Measurements from ENCODE around the gene RAB33B.
"Not testable (repeated sequence)": the region's sequence is repeated elsewhere in the genome, so short reads cannot be mapped to it uniquely, and the experiment has no call there.

The RAB33B gene
- 37.3 to 62.7 reads per million in 2 donors for total RNA-seq

DNA sequence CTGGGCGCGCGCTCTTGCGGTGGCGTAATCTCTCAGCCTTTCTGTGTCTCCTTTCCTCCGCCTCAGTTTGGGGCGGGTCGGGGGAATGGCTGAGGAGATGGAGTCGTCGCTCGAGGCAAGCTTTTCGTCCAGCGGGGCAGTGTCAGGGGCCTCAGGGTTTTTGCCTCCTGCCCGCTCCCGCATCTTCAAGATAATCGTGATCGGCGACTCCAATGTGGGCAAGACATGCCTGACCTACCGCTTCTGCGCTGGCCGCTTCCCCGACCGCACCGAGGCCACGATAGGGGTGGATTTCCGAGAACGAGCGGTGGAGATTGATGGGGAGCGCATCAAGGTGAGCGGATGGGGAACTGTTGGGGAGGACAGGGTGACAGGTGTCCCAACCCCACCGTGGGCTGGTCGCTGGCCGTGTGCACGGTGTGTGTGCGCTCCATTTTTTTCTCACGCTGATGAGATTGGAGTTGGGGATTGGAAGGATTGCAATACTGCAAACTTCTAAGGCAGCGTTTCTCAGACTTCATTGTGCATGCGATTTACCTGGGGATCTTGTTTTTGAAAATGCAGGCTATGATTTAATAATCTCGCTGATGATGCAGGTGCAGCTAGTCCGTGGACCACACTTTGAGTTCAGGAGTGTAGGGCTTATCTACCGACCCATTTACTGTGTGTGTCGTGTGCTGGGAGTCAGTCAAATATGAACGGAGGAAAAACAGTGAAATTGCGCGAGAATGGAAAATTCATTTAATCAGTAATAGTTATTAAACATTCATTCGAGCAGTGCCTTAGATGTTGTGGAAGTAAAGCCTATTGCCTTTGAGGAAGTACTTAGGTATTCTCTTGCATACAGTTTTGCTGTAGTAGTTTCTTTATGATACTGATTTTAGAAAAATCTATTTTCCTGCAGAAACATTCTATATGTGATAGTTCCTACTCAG is at the start of gene RAB33B:
RAB33B (plus strand) TSS at position 11 of the 935 bp plus-strand sequence; CDS start at position 86, 75 bp downstream.
- DNase-seq, result no peak

DNA sequence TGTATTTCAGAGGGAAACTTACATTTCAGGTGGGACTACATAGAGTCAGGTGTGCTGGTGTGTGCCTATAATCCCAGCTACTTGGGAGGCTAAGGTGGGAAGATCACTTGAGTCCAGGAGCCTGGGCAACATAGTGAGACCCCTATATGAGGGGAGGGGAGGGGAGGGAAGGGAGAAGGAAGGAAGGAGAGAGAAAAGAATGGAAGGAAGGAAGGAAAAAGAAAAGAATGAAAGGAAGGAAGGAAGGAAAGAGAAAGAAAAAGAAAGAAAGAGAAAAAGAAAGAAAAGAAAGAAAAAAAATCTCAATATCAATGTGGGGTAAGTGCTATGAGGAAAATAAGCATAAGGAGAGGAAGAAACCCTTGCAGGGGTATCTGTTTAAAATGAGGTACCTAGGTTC is 43.6 kb upstream of the RAB33B start:
- no peak for DNase-seq

DNA sequence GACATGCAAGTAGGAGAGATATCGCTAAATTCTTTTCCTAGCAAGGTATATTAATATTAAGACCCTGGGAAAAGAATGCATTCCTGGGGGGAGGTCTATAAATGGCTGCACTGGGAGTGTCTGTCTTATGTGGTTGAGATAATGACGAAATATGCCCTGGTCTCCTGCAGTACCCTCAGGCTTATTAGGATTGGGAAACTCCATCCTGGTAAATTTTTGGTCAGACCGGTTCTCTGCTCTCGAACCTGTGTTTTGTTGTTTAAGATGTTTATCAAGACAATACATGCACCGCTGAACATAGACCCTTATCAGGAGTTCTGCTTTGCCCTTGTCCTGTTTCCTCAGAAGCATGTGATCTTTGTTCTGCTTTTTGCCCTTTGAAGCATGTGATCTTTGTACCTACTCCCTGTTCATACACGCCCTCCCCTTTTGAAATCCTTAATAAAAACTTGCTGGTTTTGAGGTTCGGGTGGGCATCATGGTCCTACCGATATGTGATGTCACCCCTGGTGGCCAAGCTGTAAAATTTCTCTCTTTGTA is 39.2 kb upstream of the RAB33B start:
- not testable (repeated sequence) for DNase-seq

DNA sequence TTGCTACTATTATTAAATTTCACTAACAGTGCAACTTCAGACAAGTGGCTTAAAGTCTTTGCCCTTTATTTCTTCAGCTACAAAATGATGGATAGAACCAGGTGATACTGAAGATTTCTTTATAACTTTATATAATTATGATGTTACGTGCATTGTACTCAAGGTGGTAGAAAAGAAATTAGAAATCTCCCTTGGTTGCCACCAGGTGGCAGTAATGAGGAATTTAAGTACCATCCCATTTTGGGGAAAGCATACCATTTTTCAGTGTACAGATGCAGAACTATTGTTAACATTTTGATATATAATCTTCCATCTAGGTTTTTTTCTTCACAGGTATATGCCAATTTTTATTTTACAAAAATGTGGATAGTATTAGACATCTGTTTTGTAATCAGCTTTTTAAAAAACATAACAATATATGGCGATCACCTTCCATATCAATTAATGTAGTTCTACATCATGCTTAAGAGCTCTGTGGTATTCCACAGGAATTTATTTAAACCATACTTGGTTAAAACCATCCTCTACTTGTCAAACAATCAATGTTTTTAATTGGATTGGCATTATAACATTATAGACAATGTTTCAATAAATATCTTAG is 37.7 kb upstream of the RAB33B start:
- DNase-seq, result no peak

DNA sequence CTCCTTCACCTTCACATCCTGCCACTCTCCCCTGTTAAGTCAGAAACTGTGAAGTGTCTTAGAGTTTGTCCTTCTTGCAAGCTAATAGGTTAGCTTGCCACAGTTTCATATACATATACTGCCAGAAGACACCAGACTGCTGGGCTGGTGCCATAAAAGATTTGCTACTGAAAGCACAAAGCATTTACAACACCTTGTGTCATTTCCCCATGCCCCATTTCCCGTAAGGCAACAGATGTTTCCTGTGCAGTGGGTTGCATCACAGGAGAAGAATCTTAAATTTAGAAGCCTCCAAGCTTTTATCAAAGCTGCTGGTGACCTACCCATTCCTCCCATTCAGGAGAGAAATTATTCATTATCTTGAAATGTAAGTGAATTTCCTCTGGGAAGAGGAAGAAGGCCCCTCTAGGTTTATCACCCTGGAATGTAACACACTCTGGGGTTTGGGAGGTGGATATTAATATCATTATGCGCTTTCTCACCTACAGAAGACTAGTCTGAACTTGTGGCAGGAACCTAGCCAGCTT is 34.5 kb upstream of the RAB33B start:
- no peak for DNase-seq

DNA sequence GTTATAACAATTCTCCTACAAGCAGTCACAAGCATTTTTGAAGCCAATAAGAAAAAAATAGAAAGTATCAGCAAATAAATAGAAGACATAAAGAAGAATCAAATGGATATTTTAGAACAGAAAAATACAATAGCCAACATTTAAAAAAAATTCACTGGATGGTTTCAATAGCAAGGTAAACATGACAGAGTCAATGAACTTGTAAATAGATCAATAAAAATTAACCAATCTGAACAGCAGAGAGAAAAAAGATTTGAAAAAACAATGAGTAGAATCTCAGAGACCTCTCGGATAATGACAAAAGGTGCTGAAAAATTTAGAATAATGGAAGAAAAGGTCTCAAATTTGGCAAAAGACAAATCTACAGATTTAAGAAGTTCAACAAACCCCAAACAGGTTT is 33.3 kb upstream of the RAB33B start:
- no peak for DNase-seq

DNA sequence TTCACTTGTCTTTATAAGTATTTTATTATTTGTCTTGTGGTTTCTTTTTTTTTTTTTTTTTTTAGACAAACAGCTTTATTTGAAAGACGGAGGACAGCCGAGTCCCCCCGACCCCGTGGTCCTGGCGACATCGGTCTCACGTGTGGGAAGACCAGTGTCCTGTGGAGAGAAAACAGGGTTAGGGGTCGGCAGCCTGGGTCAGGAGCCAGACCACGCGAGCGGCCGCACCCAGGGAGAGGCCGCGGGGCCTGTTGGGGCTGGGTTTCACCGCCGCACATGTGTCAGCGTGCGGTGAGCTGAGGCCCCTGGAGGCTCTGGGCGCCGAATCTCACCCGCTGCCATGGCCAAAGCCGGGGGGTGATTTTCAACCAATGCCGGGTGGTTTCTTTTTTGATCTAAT is 17.8 kb upstream of the RAB33B start:
- DNase-seq, result no peak

DNA sequence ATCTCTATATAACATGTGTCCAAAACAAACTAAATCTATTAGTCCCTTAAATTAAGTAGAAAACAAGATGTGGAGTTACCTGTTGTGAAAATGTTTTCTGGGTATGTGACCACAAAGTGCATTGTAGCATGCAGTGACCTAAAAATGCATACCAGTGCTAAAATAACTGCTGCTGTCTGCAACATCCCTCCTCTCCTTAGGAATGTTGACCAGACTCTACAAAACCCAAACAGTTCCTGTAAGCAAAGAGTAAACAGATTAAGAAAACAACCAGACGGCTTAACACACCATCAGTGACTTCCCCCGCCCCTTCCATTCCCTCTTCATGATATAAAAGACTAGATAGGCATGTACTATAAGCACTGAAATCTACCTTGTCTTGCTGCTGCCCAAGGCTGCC is 15.8 kb upstream of the RAB33B start:
- DNase-seq, result no peak

DNA sequence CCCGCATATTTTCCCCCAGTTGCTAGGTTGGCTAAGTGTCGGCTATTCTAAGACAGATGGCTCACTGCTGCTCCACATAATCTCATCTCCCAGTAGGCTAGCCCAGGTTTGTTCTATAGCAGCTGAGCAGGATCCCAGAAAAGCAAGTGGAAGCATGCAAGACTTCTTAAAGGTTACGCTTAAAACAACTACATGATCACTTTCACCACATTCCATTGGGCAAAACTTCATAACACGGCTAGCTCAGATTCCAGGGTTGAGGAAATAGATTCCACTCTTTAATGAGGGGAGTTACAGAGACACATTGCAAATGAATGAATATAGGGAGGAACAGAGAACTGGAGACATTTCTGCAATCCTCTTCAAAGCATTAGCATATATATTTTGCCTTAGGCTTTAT is 12.9 kb upstream of the RAB33B start:
- no peak for DNase-seq

DNA sequence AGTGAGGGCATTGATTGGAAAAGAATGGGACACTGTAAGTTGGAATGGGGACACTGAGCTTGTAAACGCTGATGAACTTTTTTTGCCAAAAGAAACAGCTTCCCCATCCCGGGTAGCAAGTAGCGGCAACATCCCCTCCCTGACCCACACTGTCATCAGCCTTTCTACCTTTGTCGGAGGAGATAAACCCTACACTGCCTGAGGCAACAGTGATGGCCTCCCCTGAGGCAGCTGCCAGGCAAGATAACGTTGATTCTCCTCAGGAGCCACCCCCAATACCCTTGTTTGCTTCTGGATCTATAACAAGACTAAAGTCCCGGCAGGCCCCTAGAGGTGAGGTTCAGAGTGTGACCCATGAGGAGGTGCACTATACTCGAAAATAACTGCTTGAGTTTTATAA is 10.3 kb upstream of the RAB33B start:
- no peak for DNase-seq

DNA sequence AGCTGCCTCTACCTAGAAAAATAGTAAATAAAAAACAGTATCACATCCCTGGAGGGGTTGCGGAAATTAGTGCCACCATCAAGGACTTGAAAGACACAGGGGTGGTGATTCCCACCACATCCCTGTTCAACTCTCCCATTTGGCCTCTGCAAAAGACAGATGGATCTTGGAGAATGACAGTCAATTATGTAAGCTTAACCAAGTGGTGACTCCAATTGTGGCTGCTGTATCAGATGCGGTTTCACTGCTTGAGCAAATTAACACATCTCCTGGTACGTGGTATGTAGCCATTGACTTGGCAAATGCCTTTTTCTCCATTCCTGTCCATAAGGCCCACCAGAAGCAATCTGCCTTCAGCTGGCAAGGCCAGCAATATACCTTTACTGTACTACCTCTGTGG is 9.0 kb upstream of the RAB33B start:
- not testable (repeated sequence) for DNase-seq

DNA sequence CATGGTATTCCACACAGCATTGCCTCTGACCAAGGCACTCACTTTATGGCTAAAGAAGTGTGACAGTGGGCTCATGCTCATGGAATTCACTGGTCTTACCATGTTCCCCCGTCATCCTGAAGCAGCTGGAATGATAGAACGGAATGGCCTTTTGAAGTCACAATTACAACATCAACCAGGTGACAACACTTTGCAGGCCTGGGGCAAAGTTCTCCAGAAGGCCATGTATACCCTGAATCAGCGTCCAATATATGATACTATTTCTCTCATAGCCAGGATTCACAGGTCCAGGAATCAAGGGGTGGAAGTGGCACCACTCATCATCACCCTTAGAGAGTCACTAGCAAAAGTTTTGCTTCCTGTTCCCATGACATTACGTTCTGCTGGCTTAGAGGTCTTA is 6.8 kb upstream of the RAB33B start:
- DNase-seq, result not testable (repeated sequence)

DNA sequence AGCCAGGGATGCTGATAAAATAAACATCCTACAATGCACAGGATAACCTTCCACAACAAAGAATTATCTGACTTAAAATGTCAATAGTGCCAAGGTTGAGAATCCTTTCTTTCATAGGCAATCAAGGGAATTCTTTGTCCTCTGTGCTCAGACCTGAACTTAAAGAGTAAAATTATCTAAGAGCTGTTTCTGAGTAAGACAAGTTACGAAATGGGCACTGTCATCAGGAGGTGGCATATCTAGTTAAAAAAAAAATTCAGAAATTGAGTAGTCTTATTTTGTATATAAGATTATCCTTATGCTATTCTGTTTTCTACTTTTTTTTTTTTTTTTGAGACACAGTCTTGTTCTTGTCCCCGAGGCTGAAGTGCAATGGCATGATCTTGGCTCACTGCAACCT is 3.3 kb upstream of the RAB33B start:
- DNase-seq, result no peak

DNA sequence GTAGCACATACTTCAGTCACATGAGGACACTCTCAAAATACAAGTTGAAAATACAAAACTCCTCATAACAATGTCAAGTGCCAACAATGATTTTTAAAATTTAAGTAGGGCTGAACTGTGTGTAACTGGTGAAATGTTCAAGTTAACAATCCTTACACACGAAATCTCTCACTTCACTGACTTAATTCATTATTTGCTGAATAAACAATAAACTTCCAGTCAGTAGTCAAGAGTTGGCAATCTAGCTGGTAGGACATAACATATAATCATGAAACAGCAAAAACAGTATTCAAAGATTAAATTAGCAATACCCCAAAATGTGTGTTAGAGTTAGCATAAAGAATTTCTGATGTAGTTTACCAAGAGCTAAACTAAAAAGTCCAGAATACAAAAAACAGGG is 1.9 kb upstream of the RAB33B start:
- no peak for DNase-seq

DNA sequence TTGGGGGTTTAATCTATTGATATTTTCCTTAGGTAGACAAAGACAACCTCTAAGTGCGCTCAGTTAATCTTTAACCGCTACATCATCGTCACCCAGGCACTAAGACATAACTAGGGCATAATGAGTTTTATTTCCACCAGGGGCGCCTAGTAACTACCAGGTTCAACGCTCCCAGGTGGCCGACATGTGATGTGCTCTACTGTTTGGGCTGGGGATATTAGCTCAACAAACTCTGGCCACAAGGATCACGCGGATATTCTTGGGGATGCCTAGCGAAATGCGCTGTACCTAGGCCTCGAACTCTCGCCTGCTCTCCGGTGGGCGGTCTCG is 915 bp upstream of the RAB33B start:
- peak; percentile 56 for DNase-seq

DNA sequence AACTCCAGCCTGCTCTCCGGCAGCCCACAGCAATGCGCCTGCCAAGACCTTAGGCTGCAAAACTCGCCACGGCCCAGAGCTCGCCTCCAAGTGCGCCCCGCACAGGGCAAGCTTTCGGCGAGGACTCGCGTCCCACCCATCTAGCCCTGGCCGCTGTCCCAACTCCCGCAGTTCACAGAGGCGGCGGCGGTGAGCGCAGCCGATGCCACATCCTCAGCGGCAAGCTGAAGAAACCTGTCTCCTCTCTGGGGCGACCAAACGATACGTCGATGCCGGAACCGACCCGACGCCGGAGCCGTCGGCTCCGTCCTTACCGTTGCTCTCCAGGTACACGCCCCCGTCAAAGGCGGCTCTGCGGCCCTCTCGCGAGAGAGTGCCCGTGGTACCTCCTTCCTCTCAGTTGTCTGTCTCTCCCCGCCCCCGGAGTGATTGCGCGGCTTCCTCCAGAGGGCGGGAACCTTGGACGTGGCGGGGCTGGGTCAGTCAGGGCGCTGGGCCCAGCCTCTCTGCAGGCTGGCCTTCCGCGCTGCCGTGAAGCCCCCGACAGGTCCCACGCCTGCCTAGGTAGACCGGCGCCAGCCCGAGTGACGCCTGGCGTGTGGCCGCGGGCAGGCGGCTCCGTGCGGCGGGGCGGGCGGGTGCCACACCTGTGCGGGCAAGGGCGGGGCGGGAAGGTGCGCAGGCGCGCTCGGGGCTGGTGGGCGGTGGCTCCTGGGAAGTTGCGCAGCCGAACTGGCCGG is 380 bp upstream of the RAB33B start:
- peak; percentile 92 for DNase-seq

DNA sequence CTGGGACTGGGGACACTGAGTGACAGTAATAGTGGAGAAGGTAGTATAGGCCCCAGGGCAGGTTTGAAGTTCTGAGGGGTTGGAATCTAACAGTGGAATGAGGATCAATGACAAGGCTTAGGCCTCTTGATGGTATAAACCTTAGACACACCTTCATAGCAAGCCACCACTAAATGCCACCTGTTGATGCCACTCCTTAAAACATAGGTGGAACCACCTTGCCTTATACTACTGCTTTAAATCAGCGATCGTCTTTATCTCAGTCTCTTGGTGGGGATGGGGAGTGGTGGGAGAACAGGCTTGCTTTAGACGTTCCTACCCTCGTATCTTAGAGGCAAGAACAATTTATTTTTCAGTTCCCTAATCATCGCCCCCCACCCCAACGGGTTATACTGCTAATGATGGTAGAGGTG is 1.2 kb downstream of the RAB33B start:
- DNase-seq, result no peak

DNA sequence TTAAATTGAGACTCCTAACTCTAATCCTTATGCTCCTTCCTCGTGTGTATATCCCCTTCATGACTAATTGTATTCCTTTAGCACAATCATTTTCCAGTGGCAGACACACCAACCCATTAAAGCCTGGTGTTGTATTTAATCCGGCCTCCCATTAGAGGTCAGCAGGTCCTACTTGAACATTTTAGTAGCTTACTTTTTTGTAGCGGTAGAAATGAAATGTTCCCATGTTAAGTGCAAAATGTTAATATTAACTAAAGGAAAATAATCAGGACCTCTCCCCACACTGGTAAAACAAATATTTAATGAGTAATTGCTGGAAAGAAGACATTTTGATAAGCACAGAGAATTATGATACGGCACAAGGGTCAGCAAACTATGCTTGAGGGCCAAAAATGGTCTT is 3.4 kb downstream of the RAB33B start:
- DNase-seq, result no peak

DNA sequence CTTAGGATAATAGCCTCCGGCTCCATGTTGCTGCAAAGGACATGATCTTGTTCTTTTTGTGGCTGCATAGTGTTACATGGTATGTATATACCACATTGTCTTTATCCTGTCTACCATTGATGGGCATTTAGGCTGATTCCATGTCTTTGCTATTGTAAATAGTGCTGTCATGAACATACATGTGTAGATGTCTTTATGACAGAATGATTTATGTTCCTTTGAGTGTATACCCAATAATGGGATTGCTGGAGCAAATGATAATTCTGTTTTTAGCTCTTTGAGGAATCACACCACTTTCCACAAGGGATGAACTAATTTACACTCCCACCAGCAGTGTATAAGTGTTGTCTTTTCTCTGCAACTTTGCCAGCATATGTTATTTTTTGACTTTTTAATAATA is 4.6 kb downstream of the RAB33B start:
- no peak for DNase-seq

DNA sequence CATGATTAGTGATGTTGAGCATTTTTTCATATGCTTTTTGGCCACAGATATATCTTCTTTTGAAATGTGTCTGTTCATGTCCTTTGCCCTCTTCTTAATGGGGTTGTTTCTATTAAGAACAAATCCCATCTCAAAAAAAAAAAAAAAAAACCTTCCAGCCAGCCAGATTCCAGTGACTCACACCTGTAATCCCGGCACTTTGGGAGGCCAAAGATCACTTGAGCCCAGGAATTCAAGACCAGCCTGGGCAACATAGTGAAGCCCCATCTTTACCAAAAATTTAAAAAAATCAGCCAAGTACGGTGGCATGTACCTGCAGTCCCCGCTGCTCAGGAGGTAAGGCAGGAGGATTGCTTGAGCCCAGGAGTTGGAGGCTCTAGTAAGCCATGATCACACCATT is 5.1 kb downstream of the RAB33B start:
- no peak for DNase-seq

DNA sequence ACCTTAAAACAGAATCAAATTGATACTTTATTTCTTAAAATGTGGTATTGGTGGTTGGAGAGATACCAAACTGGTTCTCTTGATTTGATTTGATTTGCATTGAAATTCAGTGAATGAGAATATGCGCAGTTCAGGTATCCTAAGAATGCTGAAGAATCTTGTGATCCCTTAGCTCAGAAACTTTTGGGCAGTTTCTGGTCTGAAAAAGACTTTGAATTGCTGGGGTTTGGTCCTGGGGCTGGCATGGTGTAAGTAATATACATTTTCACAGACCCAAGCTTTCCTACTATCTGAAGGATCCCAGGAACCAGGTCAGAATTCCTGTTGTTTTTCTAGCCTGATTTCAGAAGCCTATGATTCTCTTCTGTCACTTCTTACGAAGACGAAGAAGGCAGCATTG is 6.6 kb downstream of the RAB33B start:
- no peak for DNase-seq

DNA sequence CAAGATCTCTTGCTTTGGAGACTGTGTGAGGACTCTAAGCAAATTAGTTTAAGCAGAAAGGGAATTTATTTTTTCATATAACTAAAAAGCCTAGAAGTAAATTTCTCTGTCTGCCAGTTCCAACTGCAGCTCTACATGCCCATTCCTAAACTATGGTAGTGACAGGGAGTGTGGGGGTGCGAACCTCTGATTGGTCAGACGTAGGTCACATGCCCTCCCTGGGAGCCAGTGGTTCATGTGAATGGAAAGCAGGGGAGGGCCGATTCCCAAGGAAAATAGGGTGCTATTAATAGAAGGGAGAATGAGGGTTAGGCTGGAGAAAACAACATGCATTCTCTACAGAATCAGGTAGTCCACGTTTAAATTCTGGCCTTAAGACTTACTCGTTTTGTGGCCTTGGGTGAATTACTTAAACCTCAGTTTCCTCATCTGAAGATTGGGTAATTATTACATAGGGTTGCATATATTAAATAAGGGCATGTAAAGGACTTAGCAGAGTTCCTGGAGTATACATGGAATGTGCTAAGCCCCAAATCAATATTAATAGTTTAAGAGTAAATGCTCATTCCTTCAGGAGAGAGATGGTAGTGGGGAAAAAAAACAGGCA is 7.2 kb downstream of the RAB33B start:
- DNase-seq, result no peak

DNA sequence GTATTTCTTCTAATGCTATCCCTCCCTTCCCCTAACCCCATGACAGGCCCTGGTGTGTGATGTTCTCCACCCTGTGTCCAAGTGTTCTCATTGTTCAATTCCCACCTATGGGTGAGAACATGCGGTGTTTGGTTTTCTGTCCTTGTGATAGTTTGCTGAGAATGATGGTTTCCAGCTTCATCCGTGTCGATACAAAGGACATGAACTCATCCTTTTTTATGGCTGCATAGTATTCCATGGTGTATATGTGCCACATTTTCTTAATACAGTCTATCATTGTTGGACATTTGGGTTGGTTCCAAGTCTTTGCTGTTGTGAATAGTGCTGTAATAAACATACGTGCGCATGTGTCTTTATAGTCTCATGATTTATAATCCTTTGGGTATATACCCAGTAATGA is 10.6 kb downstream of the RAB33B start:
- not testable (repeated sequence) for DNase-seq

Data from T-helper 9 cell (primary cell).